Loucy (cell line): Measurements from ENCODE around the gene TXNL4B.

Experiments used
- CTCF ChIP-seq: fragments of 200-600 bp; sonication (generic); conservative IDR thresholded peaks from 2 replicates; pipeline ENCODE4 v1.5.1; 2014; ENCODE audit warnings: mild to moderate bottlenecking, antibody characterized with exemption, low read length
- EZH2phosphoT487 ChIP-seq: fragments of 200-600 bp; IDR thresholded peaks from 2 replicates; pipeline ENCODE4 v1.6.1; 2018; ENCODE audit warnings: antibody characterized with exemption, mild to moderate bottlenecking, moderate library complexity, borderline replicate concordance

GRCh38 chr16:72125635-72126428 lies 32.4 kb upstream of the TXNL4B start:
- TF ChIP-seq CTCF: no peak
- no peak for TF ChIP-seq EZH2phosphoT487
